WTC11 (cell line): ENCODE results near the gene TOMM40. TPM values are rescaled to one million over a fixed set of nuclear protein-coding genes. Genes with fewer than 3 reads are reported as not detected.

ENCODE experiments used
- ATAC-seq: fragments of 200-7000 bp; cut with Tn5 transposase; 2 replicates; pipeline ENCODE4 v1.10.0; 2021; ENCODE audit warnings: mild to moderate bottlenecking, moderate library complexity
- CTCF ChIA-PET: fragments of 300-600 bp; sonication (Branson Sonifier 250); formaldehyde crosslinking; loops from one replicate; lab custom pipeline; 2021; ENCODE audit warnings: antibody characterized with exemption; lab: Charles Lee
- POLR2A ChIA-PET: fragments of 350-600 bp; sonication (Branson Sonifier 250); formaldehyde crosslinking; loops from one replicate; lab custom pipeline; 2021; ENCODE audit warnings: antibody characterized with exemption; lab: Charles Lee
- DNase-seq: peaks from one replicate; pipeline ENCODE4 v3.0.0; 2021; ENCODE audit warnings: low spot score
- H3K27ac Mint-ChIP-seq: 2 replicates; pipeline ENCODE4 v1.8.0; 2021; ENCODE audit warnings: mixed read lengths
- H3K27me3 Mint-ChIP-seq: 2 replicates; pipeline ENCODE4 v1.8.0; 2021; ENCODE audit warnings: low read depth, mild to moderate bottlenecking, moderate library complexity, mixed read lengths
- H3K36me3 Mint-ChIP-seq: 2 replicates; pipeline ENCODE4 v1.8.0; 2021; ENCODE audit warnings: mixed read lengths
- H3K4me1 Mint-ChIP-seq: 2 replicates; pipeline ENCODE4 v1.8.0; 2022; ENCODE audit warnings: mixed read lengths
- H3K4me3 Mint-ChIP-seq: 2 replicates; pipeline ENCODE4 v1.8.0; 2021; ENCODE audit warnings: mild to moderate bottlenecking, moderate library complexity, mixed read lengths
- H3K9me3 Mint-ChIP-seq: 2 replicates; pipeline ENCODE4 v1.8.0; 2021; ENCODE audit warnings: mixed read lengths
- ELF4 ChIP-seq: sonication (generic); formaldehyde crosslinking; IDR thresholded peaks from 2 replicates; pipeline ENCODE4 v1.8.1; 2022; ENCODE audit warnings: low read depth, mild to moderate bottlenecking, moderate library complexity, missing genetic modification reagents
- ESRRA ChIP-seq: sonication (generic); formaldehyde crosslinking; IDR thresholded peaks from 2 replicates; pipeline ENCODE4 v1.8.1; 2022; ENCODE audit warnings: mild to moderate bottlenecking, missing genetic modification reagents, borderline replicate concordance
- FOXK1 ChIP-seq: sonication (generic); formaldehyde crosslinking; IDR thresholded peaks from 2 replicates; pipeline ENCODE4 v1.8.0; 2022; ENCODE audit warnings: mild to moderate bottlenecking, moderate library complexity, missing genetic modification reagents
- GTF2I ChIP-seq: fragments of 250-450 bp; sonication (Bioruptor Pico); conservative IDR thresholded peaks from 2 replicates; pipeline ENCODE4 v1.4.0; 2021; ENCODE audit warnings: mild to moderate bottlenecking
- JUN ChIP-seq: sonication (generic); formaldehyde crosslinking; IDR thresholded peaks from 2 replicates; pipeline ENCODE4 v1.8.0; 2023; ENCODE audit warnings: mild to moderate bottlenecking, missing genetic modification reagents
- KAT7 ChIP-seq: sonication (generic); formaldehyde crosslinking; IDR thresholded peaks from 2 replicates; pipeline ENCODE4 v1.8.1; 2023; ENCODE audit warnings: missing genetic modification reagents, mild to moderate bottlenecking, borderline replicate concordance
- NR1H2 ChIP-seq: sonication (generic); formaldehyde crosslinking; IDR thresholded peaks from 2 replicates; pipeline ENCODE4 v1.9.0; 2021; ENCODE audit warnings: mild to moderate bottlenecking, moderate library complexity, missing genetic modification reagents
- OVOL2 ChIP-seq: fragments of 250-450 bp; sonication (Bioruptor Pico); IDR thresholded peaks from 2 replicates; pipeline ENCODE4 v1.9.0; 2021; ENCODE audit warnings: mild to moderate bottlenecking, borderline replicate concordance
- RELA ChIP-seq: sonication (generic); formaldehyde crosslinking; IDR thresholded peaks from 2 replicates; pipeline ENCODE4 v1.8.1; 2022; ENCODE audit warnings: missing genetic modification reagents, mild to moderate bottlenecking, borderline replicate concordance
- SMAD4 ChIP-seq: sonication (generic); formaldehyde crosslinking; IDR thresholded peaks from 2 replicates; pipeline ENCODE4 v1.8.0; 2022; ENCODE audit warnings: mild to moderate bottlenecking, missing genetic modification reagents
- SOX15 ChIP-seq: fragments of 250-450 bp; sonication (Bioruptor Pico); IDR thresholded peaks from 2 replicates; pipeline ENCODE4 v1.9.0; 2021; ENCODE audit warnings: mild to moderate bottlenecking
- SP1 ChIP-seq: sonication (generic); formaldehyde crosslinking; conservative IDR thresholded peaks from 2 replicates; pipeline ENCODE4 v1.8.1; 2022; ENCODE audit warnings: missing genetic modification reagents
- ZBTB21 ChIP-seq: sonication (generic); formaldehyde crosslinking; IDR thresholded peaks from 2 replicates; pipeline ENCODE4 v1.8.1; 2023; ENCODE audit warnings: mild to moderate bottlenecking, missing genetic modification reagents, borderline replicate concordance
- ZNF263 ChIP-seq: sonication (generic); formaldehyde crosslinking; IDR thresholded peaks from 2 replicates; pipeline ENCODE4 v1.8.1; 2022; ENCODE audit warnings: low read depth, mild to moderate bottlenecking, moderate library complexity, missing genetic modification reagents
- ZNF317 ChIP-seq: sonication (generic); formaldehyde crosslinking; IDR thresholded peaks from 2 replicates; pipeline ENCODE4 v1.8.1; 2023; ENCODE audit warnings: low read depth, mild to moderate bottlenecking, moderate library complexity, missing genetic modification reagents, borderline replicate concordance
- total RNA-seq: library from RNA; stranded (reverse); gene quantifications from 3 replicates; pipeline ENCODE4 v1.2.3, GENCODE V29; 2021
- TF ChIP-seq, protein P1 (sequence below): sonication (generic); formaldehyde crosslinking; IDR thresholded peaks from 2 replicates; pipeline ENCODE4 v1.8.1; 2023; ENCODE audit warnings: mild to moderate bottlenecking, missing genetic modification reagents, moderate library complexity
- TF ChIP-seq, protein P2 (sequence below): sonication (generic); formaldehyde crosslinking; IDR thresholded peaks from 2 replicates; pipeline ENCODE4 v1.8.0; 2023; ENCODE audit warnings: missing genetic modification reagents
- TF ChIP-seq, protein P3 (sequence below): sonication (generic); formaldehyde crosslinking; IDR thresholded peaks from 2 replicates; pipeline ENCODE4 v1.8.0; 2023; ENCODE audit warnings: missing genetic modification reagents, mild to moderate bottlenecking, borderline replicate concordance
- TF ChIP-seq, protein P4 (sequence below): fragments of 250-450 bp; sonication (Bioruptor Pico); IDR thresholded peaks from 2 replicates; pipeline ENCODE4 v1.9.0; 2021; ENCODE audit warnings: mild to moderate bottlenecking
- TF ChIP-seq, protein P5 (sequence below): sonication (generic); formaldehyde crosslinking; IDR thresholded peaks from 2 replicates; pipeline ENCODE4 v1.8.1; 2022; ENCODE audit warnings: missing genetic modification reagents, borderline replicate concordance

Gene TOMM40
- total RNA-seq, 1 experiment from 2014 or later: 221 TPM

DNA sequence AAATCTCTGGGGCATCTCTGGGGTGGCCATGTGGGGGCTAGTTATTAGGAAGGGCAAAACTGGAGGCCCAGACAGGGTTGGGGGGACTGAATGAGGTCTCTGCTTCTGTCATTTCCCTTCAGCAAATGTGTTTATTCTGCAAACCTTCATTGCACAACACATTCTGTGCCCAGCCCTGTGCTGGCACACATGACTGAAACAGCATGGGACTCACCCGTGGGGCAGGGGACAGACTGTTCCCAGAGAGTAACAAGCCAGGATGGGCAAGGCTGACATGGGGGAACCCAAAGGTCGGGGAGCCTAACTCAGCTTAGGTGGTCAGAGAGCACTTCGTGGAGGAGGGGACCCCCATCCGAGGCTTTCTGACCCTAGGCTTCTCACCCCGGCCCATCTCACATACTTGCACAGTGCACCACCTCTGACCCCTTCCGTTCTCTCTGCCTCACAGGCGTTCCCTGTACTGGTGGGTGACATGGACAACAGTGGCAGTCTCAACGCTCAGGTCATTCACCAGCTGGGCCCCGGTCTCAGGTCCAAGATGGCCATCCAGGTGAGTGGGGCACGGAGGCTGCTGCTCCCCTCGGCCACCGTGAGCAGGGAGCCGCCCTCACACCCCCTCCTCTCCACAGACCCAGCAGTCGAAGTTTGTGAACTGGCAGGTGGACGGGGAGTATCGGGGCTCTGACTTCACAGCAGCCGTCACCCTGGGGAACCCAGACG is 2.4 kb downstream of the TOMM40 start:
- Mint-ChIP-seq H3K4me3 (peak overlapping the region; percentile 93), H3K9me3 (no peaks in the 10 kb centered on the region), H3K27me3 (no peaks in the 10 kb centered on the region; the same call in 1 of the 2 replicates), H3K36me3 (peaks cover 58% of the 10 kb centered on the region), H3K4me1 (peaks cover 21% of the 10 kb centered on the region), H3K27ac (no peak overlapping the region)
- ATAC-seq (no peak), DNase-seq (no peak)
- no peak for TF ChIP-seq ZNF317 (CRISPR knock-in tag)
- TF ChIP-seq FOXK1 (CRISPR knock-in tag): no peak
- TF ChIP-seq ZBTB21 (CRISPR knock-in tag): no peak
- ChIA-PET POLR2A (interaction anchor here (1.0 kb wide), 1 partner anchor 86 kb away, joined by 3 read pairs; no protein-coding TSS in a partner anchor), CTCF (interaction anchor here (1.1 kb wide), 1 partner anchor 170 kb away, joined by 3 read pairs; no protein-coding TSS in a partner anchor)

DNA sequence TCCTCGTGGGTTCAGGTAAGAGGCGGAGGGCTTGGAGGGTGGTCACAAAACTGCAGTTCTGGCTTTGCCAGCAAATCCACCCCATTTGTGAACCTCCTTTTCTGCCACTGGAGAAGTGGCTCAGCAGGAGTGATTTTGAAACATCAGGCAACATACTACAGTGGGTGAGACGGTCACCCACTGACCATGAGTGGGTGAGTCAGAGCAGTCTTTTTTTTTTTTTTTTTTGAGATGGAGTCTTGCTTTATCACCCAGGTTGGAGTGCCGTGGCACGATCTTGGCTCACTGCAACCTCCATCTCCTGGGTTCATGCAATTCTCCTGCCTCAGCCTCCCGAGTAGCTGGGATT is 3.0 kb downstream of the TOMM40 start:
- DNase-seq: no peak
- Mint-ChIP-seq H3K9me3 (no peaks in the 10 kb centered on the region), H3K27ac (no peak overlapping the region), H3K27me3 (no peaks in the 10 kb centered on the region; the same call in 1 of the 2 replicates)
- CTCF ChIA-PET: interaction anchor here (0.7 to 2.1 kb wide), 2 partner anchors 9 to 170 kb away, joined by 6 to 7 read pairs; no protein-coding TSS in a partner anchor
- TF ChIP-seq, protein P1, sequence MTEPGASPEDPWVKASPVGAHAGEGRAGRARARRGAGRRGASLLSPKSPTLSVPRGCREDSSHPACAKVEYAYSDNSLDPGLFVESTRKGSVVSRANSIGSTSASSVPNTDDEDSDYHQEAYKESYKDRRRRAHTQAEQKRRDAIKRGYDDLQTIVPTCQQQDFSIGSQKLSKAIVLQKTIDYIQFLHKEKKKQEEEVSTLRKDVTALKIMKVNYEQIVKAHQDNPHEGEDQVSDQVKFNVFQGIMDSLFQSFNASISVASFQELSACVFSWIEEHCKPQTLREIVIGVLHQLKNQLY (CRISPR knock-in tag): no peak
- TF ChIP-seq GTF2I (no peak), SOX15 (no peak), ESRRA (CRISPR knock-in tag) (no peak), RELA (no peak), OVOL2 (CRISPR knock-in tag) (no peak), SMAD4 (CRISPR knock-in tag) (no peak), SP1 (CRISPR knock-in tag) (no peak), KAT7 (no peak), ELF4 (CRISPR knock-in tag) (no peak), ZNF263 (CRISPR knock-in tag) (no peak), JUN (CRISPR knock-in tag) (no peak), NR1H2 (CRISPR knock-in tag) (no peak)
- TF ChIP-seq, protein P2, sequence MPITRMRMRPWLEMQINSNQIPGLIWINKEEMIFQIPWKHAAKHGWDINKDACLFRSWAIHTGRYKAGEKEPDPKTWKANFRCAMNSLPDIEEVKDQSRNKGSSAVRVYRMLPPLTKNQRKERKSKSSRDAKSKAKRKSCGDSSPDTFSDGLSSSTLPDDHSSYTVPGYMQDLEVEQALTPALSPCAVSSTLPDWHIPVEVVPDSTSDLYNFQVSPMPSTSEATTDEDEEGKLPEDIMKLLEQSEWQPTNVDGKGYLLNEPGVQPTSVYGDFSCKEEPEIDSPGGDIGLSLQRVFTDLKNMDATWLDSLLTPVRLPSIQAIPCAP (CRISPR knock-in tag): no peak
- TF ChIP-seq, protein P3, sequence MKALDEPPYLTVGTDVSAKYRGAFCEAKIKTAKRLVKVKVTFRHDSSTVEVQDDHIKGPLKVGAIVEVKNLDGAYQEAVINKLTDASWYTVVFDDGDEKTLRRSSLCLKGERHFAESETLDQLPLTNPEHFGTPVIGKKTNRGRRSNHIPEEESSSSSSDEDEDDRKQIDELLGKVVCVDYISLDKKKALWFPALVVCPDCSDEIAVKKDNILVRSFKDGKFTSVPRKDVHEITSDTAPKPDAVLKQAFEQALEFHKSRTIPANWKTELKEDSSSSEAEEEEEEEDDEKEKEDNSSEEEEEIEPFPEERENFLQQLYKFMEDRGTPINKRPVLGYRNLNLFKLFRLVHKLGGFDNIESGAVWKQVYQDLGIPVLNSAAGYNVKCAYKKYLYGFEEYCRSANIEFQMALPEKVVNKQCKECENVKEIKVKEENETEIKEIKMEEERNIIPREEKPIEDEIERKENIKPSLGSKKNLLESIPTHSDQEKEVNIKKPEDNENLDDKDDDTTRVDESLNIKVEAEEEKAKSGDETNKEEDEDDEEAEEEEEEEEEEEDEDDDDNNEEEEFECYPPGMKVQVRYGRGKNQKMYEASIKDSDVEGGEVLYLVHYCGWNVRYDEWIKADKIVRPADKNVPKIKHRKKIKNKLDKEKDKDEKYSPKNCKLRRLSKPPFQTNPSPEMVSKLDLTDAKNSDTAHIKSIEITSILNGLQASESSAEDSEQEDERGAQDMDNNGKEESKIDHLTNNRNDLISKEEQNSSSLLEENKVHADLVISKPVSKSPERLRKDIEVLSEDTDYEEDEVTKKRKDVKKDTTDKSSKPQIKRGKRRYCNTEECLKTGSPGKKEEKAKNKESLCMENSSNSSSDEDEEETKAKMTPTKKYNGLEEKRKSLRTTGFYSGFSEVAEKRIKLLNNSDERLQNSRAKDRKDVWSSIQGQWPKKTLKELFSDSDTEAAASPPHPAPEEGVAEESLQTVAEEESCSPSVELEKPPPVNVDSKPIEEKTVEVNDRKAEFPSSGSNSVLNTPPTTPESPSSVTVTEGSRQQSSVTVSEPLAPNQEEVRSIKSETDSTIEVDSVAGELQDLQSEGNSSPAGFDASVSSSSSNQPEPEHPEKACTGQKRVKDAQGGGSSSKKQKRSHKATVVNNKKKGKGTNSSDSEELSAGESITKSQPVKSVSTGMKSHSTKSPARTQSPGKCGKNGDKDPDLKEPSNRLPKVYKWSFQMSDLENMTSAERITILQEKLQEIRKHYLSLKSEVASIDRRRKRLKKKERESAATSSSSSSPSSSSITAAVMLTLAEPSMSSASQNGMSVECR (CRISPR knock-in tag): no peak
- TF ChIP-seq, protein P4, sequence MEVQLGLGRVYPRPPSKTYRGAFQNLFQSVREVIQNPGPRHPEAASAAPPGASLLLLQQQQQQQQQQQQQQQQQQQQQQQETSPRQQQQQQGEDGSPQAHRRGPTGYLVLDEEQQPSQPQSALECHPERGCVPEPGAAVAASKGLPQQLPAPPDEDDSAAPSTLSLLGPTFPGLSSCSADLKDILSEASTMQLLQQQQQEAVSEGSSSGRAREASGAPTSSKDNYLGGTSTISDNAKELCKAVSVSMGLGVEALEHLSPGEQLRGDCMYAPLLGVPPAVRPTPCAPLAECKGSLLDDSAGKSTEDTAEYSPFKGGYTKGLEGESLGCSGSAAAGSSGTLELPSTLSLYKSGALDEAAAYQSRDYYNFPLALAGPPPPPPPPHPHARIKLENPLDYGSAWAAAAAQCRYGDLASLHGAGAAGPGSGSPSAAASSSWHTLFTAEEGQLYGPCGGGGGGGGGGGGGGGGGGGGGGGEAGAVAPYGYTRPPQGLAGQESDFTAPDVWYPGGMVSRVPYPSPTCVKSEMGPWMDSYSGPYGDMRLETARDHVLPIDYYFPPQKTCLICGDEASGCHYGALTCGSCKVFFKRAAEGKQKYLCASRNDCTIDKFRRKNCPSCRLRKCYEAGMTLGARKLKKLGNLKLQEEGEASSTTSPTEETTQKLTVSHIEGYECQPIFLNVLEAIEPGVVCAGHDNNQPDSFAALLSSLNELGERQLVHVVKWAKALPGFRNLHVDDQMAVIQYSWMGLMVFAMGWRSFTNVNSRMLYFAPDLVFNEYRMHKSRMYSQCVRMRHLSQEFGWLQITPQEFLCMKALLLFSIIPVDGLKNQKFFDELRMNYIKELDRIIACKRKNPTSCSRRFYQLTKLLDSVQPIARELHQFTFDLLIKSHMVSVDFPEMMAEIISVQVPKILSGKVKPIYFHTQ (CRISPR knock-in tag): no peak
- TF ChIP-seq, protein P5, sequence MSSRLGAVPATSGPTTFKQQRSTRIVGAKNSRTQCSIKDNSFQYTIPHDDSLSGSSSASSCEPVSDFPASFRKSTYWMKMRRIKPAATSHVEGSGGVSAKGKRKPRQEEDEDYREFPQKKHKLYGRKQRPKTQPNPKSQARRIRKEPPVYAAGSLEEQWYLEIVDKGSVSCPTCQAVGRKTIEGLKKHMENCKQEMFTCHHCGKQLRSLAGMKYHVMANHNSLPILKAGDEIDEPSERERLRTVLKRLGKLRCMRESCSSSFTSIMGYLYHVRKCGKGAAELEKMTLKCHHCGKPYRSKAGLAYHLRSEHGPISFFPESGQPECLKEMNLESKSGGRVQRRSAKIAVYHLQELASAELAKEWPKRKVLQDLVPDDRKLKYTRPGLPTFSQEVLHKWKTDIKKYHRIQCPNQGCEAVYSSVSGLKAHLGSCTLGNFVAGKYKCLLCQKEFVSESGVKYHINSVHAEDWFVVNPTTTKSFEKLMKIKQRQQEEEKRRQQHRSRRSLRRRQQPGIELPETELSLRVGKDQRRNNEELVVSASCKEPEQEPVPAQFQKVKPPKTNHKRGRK (CRISPR knock-in tag): no peak
- TF ChIP-seq, all 79 proteins: peak for 0
- POLR2A ChIA-PET: no interaction called here
- Mint-ChIP-seq H3K4me1 (peaks cover 20% of the 10 kb centered on the region), H3K36me3 (peaks cover 58% of the 10 kb centered on the region), H3K4me3 (no peak overlapping the region)
- ATAC-seq: no peak
